GM12891 (cell line): ENCODE measurements around the gene PIP4K2C.

Source experiments
- DNase-seq: peaks from one replicate; pipeline ENCODE4 v3.0.0; 2011; ENCODE audit warnings: low spot score; ENCODE audit not compliant: insufficient read length
- FAIRE-seq: peaks from 2 replicates; lab custom pipeline; 2011; peaks lifted over from hg19 to GRCh38; lab: Jason Lieb, UNC
- PAX5 ChIP-seq: IDR thresholded peaks from 2 replicates; pipeline ENCODE4 v1.6.1; 2011; ENCODE audit warnings: low read length, moderate library complexity, mild to moderate bottlenecking; ENCODE audit not compliant: insufficient read depth, severe bottlenecking
- POLR2A ChIP-seq: IDR thresholded peaks from 2 replicates; pipeline ENCODE4 v1.6.1; 2011; ENCODE audit warnings: low read depth, low read length, control low read depth
- POLR2AphosphoS5 ChIP-seq: IDR thresholded peaks from 2 replicates; pipeline ENCODE4 v1.6.1; 2011; ENCODE audit warnings: low read depth, low read length, control low read depth
- POU2F2 ChIP-seq: IDR thresholded peaks from 2 replicates; pipeline ENCODE4 v1.6.1; 2011; ENCODE audit warnings: low read depth, mild to moderate bottlenecking, control low read depth, low read length, moderate library complexity
- SPI1 ChIP-seq: IDR thresholded peaks from 2 replicates; pipeline ENCODE4 v1.6.1; 2011; ENCODE audit warnings: low read depth, low read length, control low read depth
- TAF1 ChIP-seq: IDR thresholded peaks from 2 replicates; pipeline ENCODE4 v1.6.1; 2011; ENCODE audit warnings: low read depth, low read length, control low read depth

The PIP4K2C gene

DNA sequence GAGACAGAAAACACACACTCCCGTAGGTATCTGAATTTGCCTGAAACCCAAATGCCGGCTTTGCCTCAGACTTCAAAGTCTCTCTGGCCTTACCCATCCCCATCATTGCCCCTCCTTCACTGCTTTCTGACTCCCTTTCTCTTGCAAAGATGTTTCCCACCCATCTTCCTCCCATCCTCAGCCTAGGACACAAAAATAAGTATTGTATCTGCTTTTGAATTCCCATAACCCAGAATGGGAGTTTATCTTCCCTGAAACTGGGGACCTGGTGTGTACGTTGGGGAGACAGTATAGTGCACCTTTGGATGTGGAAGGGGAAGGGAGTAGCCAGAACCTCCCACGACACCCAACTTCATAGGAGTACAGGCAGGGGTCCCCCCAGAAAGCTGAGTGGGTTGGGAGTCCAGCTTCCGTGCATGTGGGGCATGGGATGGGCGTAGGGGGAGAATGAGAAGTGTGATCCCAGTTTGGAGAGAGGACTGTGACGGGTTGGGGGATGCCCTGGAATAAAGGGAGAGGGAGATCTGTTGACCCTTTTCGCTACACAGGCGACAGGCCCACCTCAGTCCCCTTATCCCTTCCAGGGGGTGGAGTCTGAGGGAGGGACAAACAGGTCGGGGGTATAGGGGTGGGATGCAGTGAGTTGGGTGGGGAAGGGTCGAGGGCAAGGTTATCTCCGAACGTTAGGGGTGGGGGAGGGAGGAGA, 41.6 kb upstream of the PIP4K2C start:
- no peak for FAIRE-seq
- DNase-seq, result no peak
- TF ChIP-seq TAF1, result no peak
- TF ChIP-seq POLR2AphosphoS5, result no peak
- TF ChIP-seq POLR2A, result no peak
- TF ChIP-seq PAX5, result no peak

DNA sequence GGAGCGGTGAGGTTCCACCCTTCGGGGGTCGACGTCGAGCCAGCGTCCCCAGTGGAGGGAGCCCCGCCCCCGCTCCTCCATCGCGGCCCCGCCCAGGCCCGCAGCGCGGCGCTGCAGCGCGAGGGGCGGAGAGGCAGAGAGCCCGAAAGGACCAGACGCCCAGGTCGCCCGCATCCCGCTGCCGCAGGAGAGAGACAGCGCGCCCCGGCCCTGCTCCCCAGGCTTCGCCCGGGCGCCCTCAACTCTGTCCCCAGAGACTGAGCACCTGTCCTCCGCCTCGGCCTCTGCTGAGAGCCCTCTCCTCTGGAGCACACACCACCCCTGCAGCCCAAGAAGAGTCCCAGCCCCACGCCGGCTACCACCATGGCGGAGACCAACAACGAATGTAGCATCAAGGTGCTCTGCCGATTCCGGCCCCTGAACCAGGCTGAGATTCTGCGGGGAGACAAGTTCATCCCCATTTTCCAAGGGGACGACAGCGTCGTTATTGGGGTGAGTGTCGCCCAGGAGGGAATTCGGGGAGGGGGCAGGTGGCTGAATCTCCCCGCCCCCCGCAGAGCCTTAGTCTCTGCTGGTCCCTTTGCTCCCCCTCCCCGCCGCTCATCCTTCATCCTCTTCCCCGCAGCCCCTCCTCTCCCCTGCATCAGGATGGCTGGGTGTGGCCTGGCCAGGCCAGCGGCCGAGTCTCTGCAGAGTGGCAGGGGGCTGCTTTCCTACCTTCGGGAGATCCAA, 40.9 kb upstream of the PIP4K2C start, which contains the start of gene KIF5A:
Gene KIF5A, plus strand, starts transcription at position 136 of the 732 bp plus-strand sequence. Its CDS starts 228 bp downstream, at position 364.
- TF ChIP-seq POLR2AphosphoS5, result no peak
- peak; percentile 5 for FAIRE-seq
- peak; percentile 62 for DNase-seq

DNA sequence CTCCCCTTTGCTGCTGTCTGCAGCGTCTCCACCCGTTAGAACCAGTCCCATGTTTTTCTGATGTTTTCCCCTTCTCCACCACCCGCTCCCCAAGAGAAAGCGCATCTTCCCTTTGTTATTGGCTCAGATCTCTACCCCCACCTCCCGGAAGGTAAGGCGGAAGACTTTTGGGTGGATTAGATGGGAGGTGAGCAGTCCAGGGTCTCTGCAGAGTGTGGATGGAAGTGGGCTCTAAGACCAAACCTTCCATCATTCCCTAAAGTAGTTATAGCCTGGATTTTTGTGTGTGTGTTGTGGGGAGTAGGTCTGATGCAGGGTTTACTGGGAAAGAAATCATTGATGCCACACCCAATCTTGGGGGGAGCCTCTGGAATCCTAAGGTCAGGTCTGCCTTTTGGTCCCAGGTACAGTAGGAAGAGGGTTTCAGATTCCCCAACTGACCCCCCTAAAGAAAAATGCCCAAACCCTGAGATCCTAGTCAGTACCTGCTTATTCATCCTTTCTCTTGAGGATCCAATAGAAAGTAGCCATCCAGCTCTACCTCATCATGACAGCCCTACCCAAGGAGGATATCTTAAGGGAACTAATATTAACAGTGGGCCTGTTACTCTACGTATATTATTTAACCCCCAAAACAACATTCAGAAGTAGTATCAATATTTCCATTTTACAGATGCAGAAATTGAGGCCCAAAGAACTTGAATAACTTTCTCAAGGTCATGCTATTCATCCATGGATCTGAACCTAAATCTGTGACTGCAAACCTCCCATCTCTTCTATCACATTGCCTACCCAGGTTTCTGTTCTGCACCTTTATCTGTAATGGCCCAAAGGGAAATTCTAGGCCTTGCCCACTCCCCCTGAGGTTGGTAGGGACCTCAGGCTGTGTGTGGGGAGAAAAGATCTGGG, 40.1 kb upstream of the PIP4K2C start:
- no peak for FAIRE-seq
- DNase-seq, result no peak
- TF ChIP-seq POLR2A, result no peak
- TF ChIP-seq PAX5, result no peak

DNA sequence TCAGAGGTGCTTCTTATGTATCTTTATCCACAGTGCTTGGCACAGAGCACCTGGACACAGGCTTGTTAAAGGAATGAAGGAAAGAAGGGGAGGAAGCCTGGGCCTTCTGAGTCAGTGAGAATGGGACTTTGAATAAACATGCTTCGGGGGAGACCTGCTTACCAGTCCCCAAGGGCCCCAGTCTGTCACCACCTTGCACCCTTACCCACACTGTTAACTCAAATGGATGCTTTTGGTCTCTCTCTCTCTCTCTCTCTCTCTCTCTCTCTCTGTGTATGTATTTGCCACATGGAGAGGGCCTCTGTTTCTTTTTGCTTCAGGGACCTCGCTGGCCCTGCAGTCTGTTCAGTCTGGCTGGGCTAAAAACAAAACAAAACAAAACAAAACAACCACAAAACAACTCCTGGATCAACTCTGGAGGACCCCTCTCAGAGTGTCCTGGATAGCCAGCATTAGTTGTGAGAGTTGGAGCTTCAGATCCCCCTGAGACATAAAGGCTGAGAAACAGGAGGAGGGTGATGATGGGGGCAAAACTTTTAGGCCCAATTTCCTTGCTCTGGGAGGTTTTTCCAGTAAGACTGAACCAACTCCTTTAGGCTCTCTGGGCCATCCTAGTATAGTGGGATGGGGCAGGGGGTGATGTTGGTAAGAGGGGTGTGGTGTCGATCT, 39.2 kb upstream of the PIP4K2C start:
- FAIRE-seq (no peak), DNase-seq (no peak)
- TF ChIP-seq POLR2A, result no peak
- no peak for TF ChIP-seq PAX5
- TF ChIP-seq TAF1, result no peak
- no peak for TF ChIP-seq SPI1
- TF ChIP-seq POLR2AphosphoS5, result no peak
- no peak for TF ChIP-seq POU2F2

DNA sequence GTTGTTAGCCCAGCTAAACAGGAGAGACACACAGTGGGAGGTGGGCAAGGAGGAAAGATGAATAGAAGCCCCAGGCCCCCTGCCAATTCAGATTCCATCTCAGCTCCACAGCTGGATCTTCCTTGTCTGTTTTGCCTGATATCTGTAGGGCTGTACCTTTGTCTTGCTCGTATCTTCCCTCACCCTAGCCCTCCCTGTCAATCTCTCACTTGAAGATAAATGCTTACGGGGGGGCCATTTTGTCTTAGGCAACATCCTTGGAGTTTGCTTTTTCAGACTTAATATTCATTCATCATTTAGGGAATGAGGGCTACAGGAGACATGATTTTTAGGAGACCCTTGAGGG, 38.7 kb upstream of the PIP4K2C start:
- FAIRE-seq (no peak), DNase-seq (no peak)
- no peak for TF ChIP-seq POLR2A
- TF ChIP-seq PAX5, result no peak
- no peak for TF ChIP-seq TAF1
- TF ChIP-seq SPI1, result no peak
- no peak for TF ChIP-seq POU2F2
- no peak for TF ChIP-seq POLR2AphosphoS5

DNA sequence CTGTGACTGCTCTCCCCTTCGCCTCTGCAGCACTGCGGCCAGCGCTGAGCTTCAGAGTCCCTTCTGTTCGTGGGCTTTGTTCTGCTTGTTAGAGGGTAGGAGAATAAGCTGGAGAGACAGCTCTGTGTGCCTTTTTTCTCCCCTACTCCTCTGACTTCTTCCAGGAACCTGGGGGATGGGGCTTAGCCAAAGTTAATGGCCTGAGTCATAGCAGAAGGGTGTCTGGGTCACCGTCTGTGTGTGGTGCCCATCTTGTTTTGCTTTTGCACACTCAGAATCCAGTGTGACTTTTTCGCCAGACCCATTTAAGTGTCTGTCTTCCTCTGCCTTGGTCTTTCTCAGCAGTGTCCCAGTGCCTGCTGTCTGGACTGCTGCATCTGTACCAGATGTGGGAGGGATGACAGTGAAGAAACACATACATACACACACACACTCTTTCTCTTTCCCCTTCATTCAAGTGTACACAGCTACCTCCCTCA, 38.1 kb upstream of the PIP4K2C start:
- FAIRE-seq, result no peak
- no peak for TF ChIP-seq POLR2AphosphoS5
- no peak for TF ChIP-seq PAX5
- no peak for TF ChIP-seq POLR2A
- TF ChIP-seq POU2F2, result no peak
- no peak for TF ChIP-seq TAF1
- DNase-seq, result no peak

DNA sequence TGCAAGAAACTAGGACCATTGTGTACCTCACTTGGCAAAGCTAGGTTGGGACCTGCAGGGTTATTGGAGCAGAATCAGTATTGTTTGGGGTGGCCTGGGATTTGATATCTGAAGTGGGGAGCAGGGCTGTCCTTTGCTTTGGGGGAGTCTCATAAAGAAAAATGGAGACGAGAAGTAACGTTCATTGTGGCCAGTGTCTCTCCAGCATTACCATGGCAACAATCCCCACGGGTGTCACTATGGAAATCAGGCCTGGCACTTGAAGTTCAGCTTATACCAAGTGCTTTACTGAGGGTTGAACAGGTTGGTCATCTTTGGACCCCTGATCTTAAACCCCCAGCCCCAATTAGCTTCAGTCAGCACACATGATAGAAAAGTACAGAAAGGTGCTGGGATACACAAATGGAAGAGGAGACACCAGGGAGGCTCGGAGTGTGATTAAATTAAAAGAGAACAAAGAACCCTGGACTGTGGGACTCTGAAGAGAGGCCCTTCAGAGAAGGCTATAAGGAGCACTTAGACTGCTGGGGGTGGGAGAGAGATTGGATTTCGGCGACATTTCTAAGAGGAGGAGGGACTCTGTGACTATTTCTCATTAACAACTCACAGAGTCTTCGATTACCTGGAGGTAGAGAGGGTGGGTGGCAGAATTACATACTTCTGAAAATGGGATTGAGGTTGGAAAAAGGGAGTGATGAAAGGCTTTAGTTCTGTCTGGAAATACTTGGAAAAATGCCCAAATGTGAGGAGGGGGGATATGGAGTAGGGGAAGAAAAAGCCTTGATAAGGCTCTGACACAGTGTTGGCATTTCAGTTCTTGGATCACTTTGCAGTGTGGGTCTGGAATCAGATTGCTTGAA, 37.4 kb upstream of the PIP4K2C start:
- no peak for TF ChIP-seq SPI1
- no peak for TF ChIP-seq PAX5
- TF ChIP-seq POLR2A, result no peak
- TF ChIP-seq TAF1, result no peak
- TF ChIP-seq POU2F2, result no peak
- TF ChIP-seq POLR2AphosphoS5, result no peak
- DNase-seq, result no peak
- FAIRE-seq, result no peak

DNA sequence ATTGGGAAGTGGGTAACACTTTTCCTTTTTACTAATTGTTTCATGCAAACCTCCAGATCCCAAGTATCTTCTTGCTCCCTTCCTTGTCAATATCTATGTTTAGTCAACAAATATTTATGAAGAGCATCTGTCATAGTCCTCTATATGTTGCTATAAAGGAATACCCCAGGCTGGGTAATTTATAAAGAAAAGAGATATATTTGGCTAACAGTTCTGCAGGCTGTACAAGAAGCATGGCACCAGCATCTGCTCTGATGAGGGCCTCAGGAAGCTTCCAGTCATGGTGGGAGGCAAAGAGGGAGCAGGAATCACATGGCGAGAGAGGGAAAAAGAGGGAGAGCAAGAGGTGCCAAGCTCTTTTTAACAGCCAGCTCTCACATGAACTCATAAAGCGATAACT, 36.5 kb upstream of the PIP4K2C start:
- TF ChIP-seq POLR2AphosphoS5, result no peak
- no peak for TF ChIP-seq SPI1
- no peak for TF ChIP-seq TAF1
- no peak for TF ChIP-seq POU2F2
- no peak for TF ChIP-seq PAX5
- no peak for TF ChIP-seq POLR2A
- FAIRE-seq, result no peak
- DNase-seq, result no peak

DNA sequence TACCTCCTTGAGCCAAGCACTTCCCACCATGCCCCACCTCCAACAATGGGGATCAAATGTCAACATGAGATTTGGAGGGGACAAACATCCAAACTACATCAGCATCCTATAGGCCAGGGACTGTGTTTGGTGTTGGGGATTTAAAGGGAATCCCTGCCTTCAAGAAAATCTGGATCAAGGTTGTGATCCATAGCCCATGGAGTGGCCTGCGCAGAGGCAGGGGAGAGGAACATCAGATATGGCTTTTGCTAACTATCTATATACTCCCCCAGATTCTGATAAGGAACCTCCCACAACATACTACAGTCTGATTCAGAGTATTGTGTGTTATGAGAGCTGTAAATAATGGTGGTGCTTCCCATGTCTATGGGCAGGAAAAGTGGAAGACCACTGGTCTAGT, 36.1 kb upstream of the PIP4K2C start:
- DNase-seq (no peak), FAIRE-seq (no peak)
- TF ChIP-seq SPI1 (no peak), PAX5 (no peak), POLR2AphosphoS5 (no peak), POU2F2 (no peak), TAF1 (no peak), POLR2A (no peak)
